ENCODE data around the gene GJA5. TPM values are rescaled to one million over a fixed set of nuclear protein-coding genes. Genes with fewer than 3 reads are reported as not detected.

Gene GJA5
- total and polyA plus RNA-seq, 2 experiments from 2014 or later: 0.24 to 1.7 TPM

- H3K36me3 ChIP-seq (ENCODE audit: insufficient read depth): no peaks in the 10 kb centered on the region
- H3K4me3 ChIP-seq: no peak overlapping the region
- peaks cover 4% of the 10 kb centered on the region; the same call in 1 of the 2 replicates for H3K9me2 ChIP-seq (ENCODE audit: insufficient read depth)
- no peaks in the 10 kb centered on the region for H4K20me1 ChIP-seq (replicated peaks; ENCODE audit: insufficient read depth)
- peaks cover 6% of the 10 kb centered on the region for H3K4me1 Mint-ChIP-seq
- H3K27me3 ChIP-seq (ENCODE audit: insufficient read depth): no peaks in the 10 kb centered on the region
- H2AFZ ChIP-seq: no peak overlapping the region
- no peak overlapping the region for H3K4me2 ChIP-seq
- H3K27me3 Mint-ChIP-seq (ENCODE audit: insufficient read depth, low read depth, poor library complexity): peaks cover 2% of the 10 kb centered on the region
- no peaks in the 10 kb centered on the region for H3K36me3 Mint-ChIP-seq (ENCODE audit: low read depth)
- no peak for ATAC-seq
- no peak overlapping the region for H3K27ac Mint-ChIP-seq
- H3K79me2 ChIP-seq (replicated peaks; ENCODE audit: insufficient read depth): no peaks in the 10 kb centered on the region
- peaks cover 1% of the 10 kb centered on the region; the same call in 1 of the 3 replicates for H3K9me3 Mint-ChIP-seq
- TF ChIP-seq, protein P1, sequence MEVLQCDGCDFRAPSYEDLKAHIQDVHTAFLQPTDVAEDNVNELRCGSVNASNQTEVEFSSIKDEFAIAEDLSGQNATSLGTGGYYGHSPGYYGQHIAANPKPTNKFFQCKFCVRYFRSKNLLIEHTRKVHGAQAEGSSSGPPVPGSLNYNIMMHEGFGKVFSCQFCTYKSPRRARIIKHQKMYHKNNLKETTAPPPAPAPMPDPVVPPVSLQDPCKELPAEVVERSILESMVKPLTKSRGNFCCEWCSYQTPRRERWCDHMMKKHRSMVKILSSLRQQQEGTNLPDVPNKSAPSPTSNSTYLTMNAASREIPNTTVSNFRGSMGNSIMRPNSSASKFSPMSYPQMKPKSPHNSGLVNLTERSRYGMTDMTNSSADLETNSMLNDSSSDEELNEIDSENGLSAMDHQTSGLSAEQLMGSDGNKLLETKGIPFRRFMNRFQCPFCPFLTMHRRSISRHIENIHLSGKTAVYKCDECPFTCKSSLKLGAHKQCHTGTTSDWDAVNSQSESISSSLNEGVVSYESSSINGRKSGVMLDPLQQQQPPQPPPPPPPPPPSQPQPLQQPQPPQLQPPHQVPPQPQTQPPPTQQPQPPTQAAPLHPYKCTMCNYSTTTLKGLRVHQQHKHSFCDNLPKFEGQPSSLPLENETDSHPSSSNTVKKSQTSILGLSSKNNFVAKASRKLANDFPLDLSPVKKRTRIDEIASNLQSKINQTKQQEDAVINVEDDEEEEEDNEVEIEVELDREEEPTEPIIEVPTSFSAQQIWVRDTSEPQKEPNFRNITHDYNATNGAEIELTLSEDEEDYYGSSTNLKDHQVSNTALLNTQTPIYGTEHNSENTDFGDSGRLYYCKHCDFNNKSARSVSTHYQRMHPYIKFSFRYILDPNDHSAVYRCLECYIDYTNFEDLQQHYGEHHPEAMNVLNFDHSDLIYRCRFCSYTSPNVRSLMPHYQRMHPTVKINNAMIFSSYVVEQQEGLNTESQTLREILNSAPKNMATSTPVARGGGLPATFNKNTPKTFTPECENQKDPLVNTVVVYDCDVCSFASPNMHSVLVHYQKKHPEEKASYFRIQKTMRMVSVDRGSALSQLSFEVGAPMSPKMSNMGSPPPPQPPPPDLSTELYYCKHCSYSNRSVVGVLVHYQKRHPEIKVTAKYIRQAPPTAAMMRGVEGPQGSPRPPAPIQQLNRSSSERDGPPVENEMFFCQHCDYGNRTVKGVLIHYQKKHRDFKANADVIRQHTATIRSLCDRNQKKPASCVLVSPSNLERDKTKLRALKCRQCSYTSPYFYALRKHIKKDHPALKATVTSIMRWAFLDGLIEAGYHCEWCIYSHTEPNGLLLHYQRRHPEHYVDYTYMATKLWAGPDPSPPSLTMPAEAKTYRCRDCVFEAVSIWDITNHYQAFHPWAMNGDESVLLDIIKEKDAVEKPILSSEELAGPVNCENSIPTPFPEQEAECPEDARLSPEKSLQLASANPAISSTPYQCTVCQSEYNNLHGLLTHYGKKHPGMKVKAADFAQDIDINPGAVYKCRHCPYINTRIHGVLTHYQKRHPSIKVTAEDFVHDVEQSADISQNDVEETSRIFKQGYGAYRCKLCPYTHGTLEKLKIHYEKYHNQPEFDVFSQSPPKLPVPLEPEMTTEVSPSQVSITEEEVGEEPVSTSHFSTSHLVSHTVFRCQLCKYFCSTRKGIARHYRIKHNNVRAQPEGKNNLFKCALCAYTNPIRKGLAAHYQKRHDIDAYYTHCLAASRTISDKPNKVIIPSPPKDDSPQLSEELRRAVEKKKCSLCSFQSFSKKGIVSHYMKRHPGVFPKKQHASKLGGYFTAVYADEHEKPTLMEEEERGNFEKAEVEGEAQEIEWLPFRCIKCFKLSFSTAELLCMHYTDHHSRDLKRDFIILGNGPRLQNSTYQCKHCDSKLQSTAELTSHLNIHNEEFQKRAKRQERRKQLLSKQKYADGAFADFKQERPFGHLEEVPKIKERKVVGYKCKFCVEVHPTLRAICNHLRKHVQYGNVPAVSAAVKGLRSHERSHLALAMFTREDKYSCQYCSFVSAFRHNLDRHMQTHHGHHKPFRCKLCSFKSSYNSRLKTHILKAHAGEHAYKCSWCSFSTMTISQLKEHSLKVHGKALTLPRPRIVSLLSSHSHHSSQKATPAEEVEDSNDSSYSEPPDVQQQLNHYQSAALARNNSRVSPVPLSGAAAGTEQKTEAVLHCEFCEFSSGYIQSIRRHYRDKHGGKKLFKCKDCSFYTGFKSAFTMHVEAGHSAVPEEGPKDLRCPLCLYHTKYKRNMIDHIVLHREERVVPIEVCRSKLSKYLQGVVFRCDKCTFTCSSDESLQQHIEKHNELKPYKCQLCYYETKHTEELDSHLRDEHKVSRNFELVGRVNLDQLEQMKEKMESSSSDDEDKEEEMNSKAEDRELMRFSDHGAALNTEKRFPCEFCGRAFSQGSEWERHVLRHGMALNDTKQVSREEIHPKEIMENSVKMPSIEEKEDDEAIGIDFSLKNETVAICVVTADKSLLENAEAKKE (CRISPR knock-in tag; IDR thresholded peaks at IDR 0.05): no peak
- TF ChIP-seq EZH2 (IDR thresholded peaks at IDR 0.05; ENCODE audit: low read depth, unreplicated experiment) (no peak), POLR2AphosphoS5 (IDR thresholded peaks at IDR 0.05; ENCODE audit: low read depth) (no peak), JUNB (IDR thresholded peaks at IDR 0.05; ENCODE audit: unreplicated experiment) (no peak), ZNF114 (CRISPR knock-in tag; IDR thresholded peaks at IDR 0.05) (no peak), NANOG (IDR thresholded peaks at IDR 0.05; ENCODE audit: borderline replicate concordance) (no peak), CTCF (conservative IDR thresholded peaks at IDR 0.05; ENCODE audit: low read depth in 2 of 2) (no peak), ZNF331 (CRISPR knock-in tag; IDR thresholded peaks at IDR 0.05; ENCODE audit: low read depth) (no peak)
- H3F3A ChIP-seq (replicated peaks; ENCODE audit: low read depth): no peaks in the 10 kb centered on the region
- H3K4me3 Mint-ChIP-seq: no peak overlapping the region
- DNase-seq (ENCODE audit: low spot score): no peak
- H3K27ac ChIP-seq (ENCODE audit: low read depth): no peak overlapping the region
- H3K4me1 ChIP-seq (ENCODE audit: insufficient read depth): peaks cover 3% of the 10 kb centered on the region; the same call in 1 of the 2 replicates
These were observed 7.7 kb upstream of the GJA5 start for GRCh38 chr1:147768101-147768500.
